RWPE1 (cell line): Measurements from ENCODE around the gene ARHGEF28.
A peak's percentile ranks its signal among the peaks of the same experiment; 100 is the strongest.

Source experiments
- CTCF ChIA-PET: fragments of 350-600 bp; sonication (Branson Sonifier 250); formaldehyde crosslinking; extraction: SDS; loops from one replicate; lab custom pipeline; 2021; lab: Yijun Ruan, JAX
- POLR2A ChIA-PET: fragments of 400-600 bp; formaldehyde crosslinking; extraction: SDS; loops from one replicate; lab custom pipeline; 2020; ENCODE audit warnings: antibody characterized with exemption; ENCODE audit not compliant: low non-redundant PET; lab: Yijun Ruan, JAX
- DNase-seq: peaks from one replicate; pipeline ENCODE4 v3.0.0; 2012; ENCODE audit warnings: low spot score
- H3K27ac ChIP-seq: fragments of 450-650 bp; 2 replicates; pipeline ENCODE4 v1.5.1; 2017
- TF ChIP-seq, protein P1 (sequence below): fragments of 450-650 bp; conservative IDR thresholded peaks from 2 replicates; pipeline ENCODE4 v1.5.1; 2017; ENCODE audit warnings: low read depth, mild to moderate bottlenecking

ARHGEF28 gene

GRCh38 chr5:73751254-73751914 is 125.4 kb downstream of the ARHGEF28 start:
- TF ChIP-seq, protein P1, sequence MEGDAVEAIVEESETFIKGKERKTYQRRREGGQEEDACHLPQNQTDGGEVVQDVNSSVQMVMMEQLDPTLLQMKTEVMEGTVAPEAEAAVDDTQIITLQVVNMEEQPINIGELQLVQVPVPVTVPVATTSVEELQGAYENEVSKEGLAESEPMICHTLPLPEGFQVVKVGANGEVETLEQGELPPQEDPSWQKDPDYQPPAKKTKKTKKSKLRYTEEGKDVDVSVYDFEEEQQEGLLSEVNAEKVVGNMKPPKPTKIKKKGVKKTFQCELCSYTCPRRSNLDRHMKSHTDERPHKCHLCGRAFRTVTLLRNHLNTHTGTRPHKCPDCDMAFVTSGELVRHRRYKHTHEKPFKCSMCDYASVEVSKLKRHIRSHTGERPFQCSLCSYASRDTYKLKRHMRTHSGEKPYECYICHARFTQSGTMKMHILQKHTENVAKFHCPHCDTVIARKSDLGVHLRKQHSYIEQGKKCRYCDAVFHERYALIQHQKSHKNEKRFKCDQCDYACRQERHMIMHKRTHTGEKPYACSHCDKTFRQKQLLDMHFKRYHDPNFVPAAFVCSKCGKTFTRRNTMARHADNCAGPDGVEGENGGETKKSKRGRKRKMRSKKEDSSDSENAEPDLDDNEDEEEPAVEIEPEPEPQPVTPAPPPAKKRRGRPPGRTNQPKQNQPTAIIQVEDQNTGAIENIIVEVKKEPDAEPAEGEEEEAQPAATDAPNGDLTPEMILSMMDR, result no peak
- ChIA-PET POLR2A (no interaction called here), CTCF (interaction anchor here (0.6 to 0.7 kb wide), 2 partner anchors 27 to 897 kb away, joined by 3 read pairs; no protein-coding TSS in a partner anchor)
- no peak overlapping the region for H3K27ac ChIP-seq
- DNase-seq, result no peak

GRCh38 chr5:73754254-73754653 is 128.3 kb downstream of the ARHGEF28 start:
- H3K27ac ChIP-seq, result no peak overlapping the region
- ChIA-PET POLR2A (no interaction called here), CTCF (no interaction called here)
- TF ChIP-seq, protein P1, result no peak
- no peak for DNase-seq

- DNase-seq, result no peak
- TF ChIP-seq, protein P1, result no peak
- ChIA-PET POLR2A (no interaction called here), CTCF (interaction anchor here (0.6 kb wide), 1 partner anchor 62 kb away, joined by 3 read pairs; no protein-coding TSS in a partner anchor)
- no peak overlapping the region for H3K27ac ChIP-seq
These were observed 131.4 kb downstream of the ARHGEF28 start for GRCh38 chr5:73757416-73757815.

- ChIA-PET POLR2A (no interaction called here), CTCF (interaction anchor here (0.6 kb wide), 1 partner anchor 990 kb away, joined by 7 read pairs; no protein-coding TSS in a partner anchor)
- H3K27ac ChIP-seq, result no peak overlapping the region
- DNase-seq, result no peak
- TF ChIP-seq, protein P1, result no peak
These were observed 133.8 kb downstream of the ARHGEF28 start for GRCh38 chr5:73759771-73760170.

- CTCF ChIA-PET, result interaction anchor here (1.0 kb wide), 1 partner anchor 28 kb away, joined by 3 read pairs; no protein-coding TSS in a partner anchor
- POLR2A ChIA-PET, result no interaction called here
- TF ChIP-seq, protein P1, result no peak
- no peak for DNase-seq
- no peak overlapping the region for H3K27ac ChIP-seq
These were observed 137.5 kb downstream of the ARHGEF28 start for GRCh38 chr5:73763300-73764032.

DNA sequence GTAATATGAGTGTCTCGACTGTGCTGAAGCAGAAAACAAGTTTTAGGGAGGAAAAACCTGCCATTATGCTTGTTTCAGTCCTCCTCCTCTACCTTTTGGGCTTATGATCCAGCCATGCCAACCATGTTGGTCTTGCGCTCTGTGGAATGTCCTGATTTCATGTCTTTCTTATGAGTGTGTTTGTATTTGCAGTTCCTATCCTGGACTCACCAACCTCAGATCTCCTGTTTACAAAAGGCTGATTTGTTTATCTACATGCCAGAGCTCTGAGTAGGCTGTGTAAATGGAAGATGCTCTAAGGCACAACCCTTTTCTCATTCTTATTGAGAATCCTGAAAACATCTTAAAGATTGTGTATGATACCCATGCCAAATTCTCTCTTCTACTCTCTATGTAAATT is 138.6 kb downstream of the ARHGEF28 start:
- CTCF ChIA-PET, result interaction anchor here (0.7 kb wide), 2 partner anchors 85 to 1875 kb away, joined by 6 to 8 read pairs; no protein-coding TSS in a partner anchor
- DNase-seq, result peak; percentile 76
- TF ChIP-seq, protein P1, result no peak
- no peak overlapping the region for H3K27ac ChIP-seq
- POLR2A ChIA-PET, result no interaction called here
